K562 (cell line): ENCODE data around the gene MAD2L1BP. TPM values are rescaled to one million over a fixed set of nuclear protein-coding genes. Genes with fewer than 3 reads are reported as not detected.

ENCODE experiments used
- ATF7 ChIP-seq: fragments of 450-650 bp; IDR thresholded peaks from 2 replicates; pipeline ENCODE4 v1.7.1; 2014; ENCODE audit warnings: mild to moderate bottlenecking, moderate library complexity
- HNRNPLL ChIP-seq: fragments of 200-400 bp; formaldehyde crosslinking; IDR thresholded peaks from 2 replicates; pipeline ENCODE4 v1.6.1; 2017; ENCODE audit warnings: low read length, low read depth, mild to moderate bottlenecking; ENCODE audit not compliant: poor library complexity, severe bottlenecking
- NONO ChIP-seq, 2 experiments: fragments of 200-400 bp in 1 of 2; fragments of 450-650 bp in 1 of 2; formaldehyde crosslinking in 1 of 2; IDR thresholded peaks; 2 replicates each; pipeline ENCODE4 v1.6.1; 2017; ENCODE audit warnings: low read depth in 2 of 2, mild to moderate bottlenecking in 2 of 2, moderate library complexity in 2 of 2, low read length in 1 of 2
- POLR2G ChIP-seq: fragments of 200-400 bp; formaldehyde crosslinking; IDR thresholded peaks from 2 replicates; pipeline ENCODE4 v1.6.1; 2017; ENCODE audit warnings: low read depth, mild to moderate bottlenecking, antibody characterized with exemption, low read length, moderate library complexity
- RHOXF2B ChIP-seq: fragments of 250-450 bp; sonication (Bioruptor Pico); conservative IDR thresholded peaks from 2 replicates; pipeline ENCODE4 v1.5.1; 2021
- SREBF1 ChIP-seq: fragments of 150-350 bp; IDR thresholded peaks from 2 replicates; pipeline ENCODE4 v1.6.1; 2014; ENCODE audit warnings: antibody characterized with exemption, low read depth, low read length, borderline replicate concordance
- ZNF124 ChIP-seq: sonication (generic); formaldehyde crosslinking; IDR thresholded peaks from 2 replicates; pipeline ENCODE4 v1.8.1; 2022; ENCODE audit warnings: missing genetic modification reagents
- ZNF431 ChIP-seq: sonication (generic); formaldehyde crosslinking; IDR thresholded peaks from 2 replicates; pipeline ENCODE4 v1.8.0; 2022; ENCODE audit warnings: mild to moderate bottlenecking, missing genetic modification reagents
- ZNF583 ChIP-seq: fragments of 250-450 bp; sonication (Bioruptor Pico); IDR thresholded peaks from 2 replicates; pipeline ENCODE4 v1.4.0; 2020
- polyA plus RNA-seq, 8 experiments: library from polyadenylated mRNA; depleted of rRNA in 4 of 8; stranded (reverse) in 5 of 8; unstranded in 3 of 8; fragments of >200 nt; fragmentation: Nextera tagmentation in 2 of 8; fragmentation: Illumina TruSeq in 1 of 8; extraction: Ambion mirVana in 2 of 8; extraction: Trizol in 1 of 8; gene quantifications; 2 replicates each; pipeline versions ENCODE4 v1.2.1 to v1.2.3, GENCODE V29; 2011 to 2014; ENCODE audit warnings: inconsistent platforms in 1 of 8, missing spikeins in 1 of 8
- total RNA-seq, 7 experiments: library from RNA; depleted of rRNA in 6 of 7; stranded (reverse); fragments of >200 nt in 6 of 7; fragmentation: Illumina TruSeq in 2 of 7; extraction: Trizol in 2 of 7; gene quantifications; 2 replicates each; pipeline versions ENCODE4 v1.2.1 to v1.2.3, GENCODE V29; 2011 to 2021; ENCODE audit warnings: low replicate concordance in 1 of 7
- TF ChIP-seq, protein P1 (sequence below), 3 experiments: fragments of 200-800 bp in 1 of 3; fragments of 250-450 bp in 1 of 3; fragments of 450-650 bp in 1 of 3; sonication (Bioruptor Pico) in 1 of 3; sonication (Bioruptor generic) in 1 of 3; formaldehyde crosslinking in 1 of 3; IDR thresholded peaks; 2 replicates each; pipeline versions ENCODE4 v1.6.1 to v1.8.0; 2016 to 2022; ENCODE audit warnings: mild to moderate bottlenecking in 2 of 3, missing genetic modification characterization in 2 of 3, missing compliant biosample characterization in 1 of 3, moderate library complexity in 1 of 3
- TF ChIP-seq, protein P2 (sequence below): fragments of 450-650 bp; IDR thresholded peaks from 2 replicates; pipeline ENCODE4 v1.7.1; 2018; ENCODE audit warnings: mild to moderate bottlenecking, low read depth; ENCODE audit not compliant: partially characterized antibody
- TF ChIP-seq, protein P3 (sequence below), 2 experiments: fragments of 250-450 bp in 1 of 2; fragments of 450-650 bp in 1 of 2; sonication (Bioruptor Pico) in 1 of 2; IDR thresholded peaks; 2 replicates each; pipeline versions ENCODE4 v1.6.1 to v1.8.0; 2016 to 2021; ENCODE audit warnings: mild to moderate bottlenecking in 2 of 2, moderate library complexity in 2 of 2, missing compliant biosample characterization in 1 of 2, missing genetic modification characterization in 1 of 2

Gene MAD2L1BP
- total and polyA plus RNA-seq, 9 of the 15 experiments (the other 6 are each of a cell fraction or from before 2014, with no cell fraction given): 69.7 to 321 (median 111) TPM

DNA sequence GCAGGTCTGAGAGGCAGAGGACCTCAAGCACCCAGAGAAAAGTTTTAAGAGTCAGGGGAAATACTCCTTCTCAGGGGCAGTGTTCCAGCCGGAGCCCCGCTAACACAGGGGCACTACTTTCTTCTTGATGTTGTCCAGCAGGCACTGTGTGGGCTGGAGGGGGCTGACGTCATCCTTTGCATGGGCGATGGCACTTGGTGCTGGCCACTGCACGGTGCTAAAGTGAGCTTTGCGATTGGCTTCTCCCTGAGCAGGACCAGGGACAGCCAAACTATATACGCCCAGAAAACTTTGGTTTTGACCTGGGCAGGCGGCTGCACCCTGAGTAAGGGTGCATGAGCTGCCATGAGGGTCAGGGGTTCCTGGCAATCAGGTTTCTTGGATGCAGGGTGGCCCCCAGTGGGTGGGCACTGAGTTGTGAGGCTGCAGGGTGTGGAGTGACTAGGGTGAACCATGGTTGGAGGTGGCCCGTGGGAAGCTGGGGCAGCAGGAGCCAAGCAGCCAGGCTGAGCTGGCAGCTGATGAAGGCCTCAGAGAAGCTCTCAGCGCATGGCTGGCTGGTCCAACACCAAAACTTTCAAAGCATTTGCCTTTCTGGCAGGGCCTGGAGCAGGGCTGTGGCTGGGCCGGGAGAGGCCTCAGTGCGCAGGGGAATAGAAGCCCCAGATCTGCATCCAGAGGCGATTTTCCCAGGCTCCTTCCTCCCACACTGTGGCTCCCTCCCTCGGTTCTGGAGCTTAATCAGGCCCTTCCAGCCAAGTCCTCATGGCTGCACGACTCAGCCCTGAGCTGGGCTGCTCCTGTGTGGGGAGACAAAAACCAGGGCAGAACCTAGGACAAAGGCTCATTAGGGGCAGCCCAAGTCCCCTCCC lies 33.6 kb downstream of the MAD2L1BP start (continued):
- TF ChIP-seq, protein P1, sequence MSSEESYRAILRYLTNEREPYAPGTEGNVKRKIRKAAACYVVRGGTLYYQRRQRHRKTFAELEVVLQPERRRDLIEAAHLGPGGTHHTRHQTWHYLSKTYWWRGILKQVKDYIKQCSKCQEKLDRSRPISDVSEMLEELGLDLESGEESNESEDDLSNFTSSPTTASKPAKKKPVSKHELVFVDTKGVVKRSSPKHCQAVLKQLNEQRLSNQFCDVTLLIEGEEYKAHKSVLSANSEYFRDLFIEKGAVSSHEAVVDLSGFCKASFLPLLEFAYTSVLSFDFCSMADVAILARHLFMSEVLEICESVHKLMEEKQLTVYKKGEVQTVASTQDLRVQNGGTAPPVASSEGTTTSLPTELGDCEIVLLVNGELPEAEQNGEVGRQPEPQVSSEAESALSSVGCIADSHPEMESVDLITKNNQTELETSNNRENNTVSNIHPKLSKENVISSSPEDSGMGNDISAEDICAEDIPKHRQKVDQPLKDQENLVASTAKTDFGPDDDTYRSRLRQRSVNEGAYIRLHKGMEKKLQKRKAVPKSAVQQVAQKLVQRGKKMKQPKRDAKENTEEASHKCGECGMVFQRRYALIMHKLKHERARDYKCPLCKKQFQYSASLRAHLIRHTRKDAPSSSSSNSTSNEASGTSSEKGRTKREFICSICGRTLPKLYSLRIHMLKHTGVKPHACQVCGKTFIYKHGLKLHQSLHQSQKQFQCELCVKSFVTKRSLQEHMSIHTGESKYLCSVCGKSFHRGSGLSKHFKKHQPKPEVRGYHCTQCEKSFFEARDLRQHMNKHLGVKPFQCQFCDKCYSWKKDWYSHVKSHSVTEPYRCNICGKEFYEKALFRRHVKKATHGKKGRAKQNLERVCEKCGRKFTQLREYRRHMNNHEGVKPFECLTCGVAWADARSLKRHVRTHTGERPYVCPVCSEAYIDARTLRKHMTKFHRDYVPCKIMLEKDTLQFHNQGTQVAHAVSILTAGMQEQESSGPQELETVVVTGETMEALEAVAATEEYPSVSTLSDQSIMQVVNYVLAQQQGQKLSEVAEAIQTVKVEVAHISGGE (CRISPR knock-in tag; IDR thresholded peaks at IDR 0.05): no peak
- TF ChIP-seq, protein P2, sequence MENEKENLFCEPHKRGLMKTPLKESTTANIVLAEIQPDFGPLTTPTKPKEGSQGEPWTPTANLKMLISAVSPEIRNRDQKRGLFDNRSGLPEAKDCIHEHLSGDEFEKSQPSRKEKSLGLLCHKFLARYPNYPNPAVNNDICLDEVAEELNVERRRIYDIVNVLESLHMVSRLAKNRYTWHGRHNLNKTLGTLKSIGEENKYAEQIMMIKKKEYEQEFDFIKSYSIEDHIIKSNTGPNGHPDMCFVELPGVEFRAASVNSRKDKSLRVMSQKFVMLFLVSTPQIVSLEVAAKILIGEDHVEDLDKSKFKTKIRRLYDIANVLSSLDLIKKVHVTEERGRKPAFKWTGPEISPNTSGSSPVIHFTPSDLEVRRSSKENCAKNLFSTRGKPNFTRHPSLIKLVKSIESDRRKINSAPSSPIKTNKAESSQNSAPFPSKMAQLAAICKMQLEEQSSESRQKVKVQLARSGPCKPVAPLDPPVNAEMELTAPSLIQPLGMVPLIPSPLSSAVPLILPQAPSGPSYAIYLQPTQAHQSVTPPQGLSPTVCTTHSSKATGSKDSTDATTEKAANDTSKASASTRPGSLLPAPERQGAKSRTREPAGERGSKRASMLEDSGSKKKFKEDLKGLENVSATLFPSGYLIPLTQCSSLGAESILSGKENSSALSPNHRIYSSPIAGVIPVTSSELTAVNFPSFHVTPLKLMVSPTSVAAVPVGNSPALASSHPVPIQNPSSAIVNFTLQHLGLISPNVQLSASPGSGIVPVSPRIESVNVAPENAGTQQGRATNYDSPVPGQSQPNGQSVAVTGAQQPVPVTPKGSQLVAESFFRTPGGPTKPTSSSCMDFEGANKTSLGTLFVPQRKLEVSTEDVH: no peak
- no peak for TF ChIP-seq NONO (IDR thresholded peaks at IDR 0.05; ENCODE audit: low read depth in 2 of 2, low read length in 1 of 2)
- no peak for TF ChIP-seq ZNF583 (CRISPR knock-in tag)
- peak; percentile 25; the same call in 1 of the 2 replicates for TF ChIP-seq ATF7
- TF ChIP-seq RHOXF2B: no peak
- TF ChIP-seq HNRNPLL: no peak
- no peak for TF ChIP-seq ZNF124 (CRISPR knock-in tag)
- peak; percentile 75 for TF ChIP-seq POLR2G
- no peak for TF ChIP-seq SREBF1
- no peak for TF ChIP-seq ZNF431 (CRISPR knock-in tag)
- TF ChIP-seq, protein P3, sequence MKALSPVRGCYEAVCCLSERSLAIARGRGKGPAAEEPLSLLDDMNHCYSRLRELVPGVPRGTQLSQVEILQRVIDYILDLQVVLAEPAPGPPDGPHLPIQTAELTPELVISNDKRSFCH (CRISPR knock-in tag; IDR thresholded peaks at IDR 0.05): no peak
- TF ChIP-seq, protein P3 (tag; IDR thresholded peaks at IDR 0.05): 0 out of 2 replicates have a peak, but pooled peaks have one; percentile 15
